Right ventricle myocardium superior (tissue), 1 donor: ENCODE results near the gene HMX1. TPM values are rescaled to one million over a fixed set of nuclear protein-coding genes. Genes with fewer than 3 reads are reported as not detected.
A peak's percentile ranks its signal among the peaks of the same experiment; 100 is the strongest.

Experiments
- ATAC-seq: fragments of 200-7000 bp; cut with Tn5 transposase; one replicate; pipeline ENCODE4 v1.9.1; 2020; ENCODE audit warnings: mild to moderate bottlenecking; ENCODE audit not compliant: poor library complexity
- DNase-seq: peaks from one replicate; pipeline ENCODE4 v3.0.0-alpha.2; 2020
- intact Hi-C: fragments of 100-400 bp; cut with DNase I; formaldehyde crosslinking; loops from one replicate; pipeline ENCODE4 v1.11.2; 2022
- total RNA-seq: library from RNA; stranded (reverse); fragmentation: NEBNext Ultra II Directional; extraction: Animal tissue kit (Norgen Biotek cat#: 25700); gene quantifications from one replicate; pipeline ENCODE4 v1.2.1, GENCODE V29; 2021
- donor health status: DM: no; HTN: yes; CAD: no; lungs with severe emphysema.

Gene HMX1
- total RNA-seq, 1 donor from 2014 or later, result not detected

- DNase-seq (no peak), ATAC-seq (no peak)
- intact Hi-C loops, result no loop called here
Observed at GRCh38 chr4:8838296-8838960, 33.2 kb downstream of the HMX1 start.

GRCh38 chr4:8837181-8837841 lies 34.3 kb downstream of the HMX1 start:
- ATAC-seq, result no peak
- DNase-seq, result peak; percentile 23
- intact Hi-C loops, result no loop called here

GRCh38 chr4:8836664-8837171 lies 34.9 kb downstream of the HMX1 start:
- DNase-seq (peak; percentile 22), ATAC-seq (no peak)
- intact Hi-C loops, result no loop called here

- ATAC-seq (no peak), DNase-seq (peak; percentile 34)
- intact Hi-C loops, result no loop called here
Observed at GRCh38 chr4:8835521-8836365, 35.9 kb downstream of the HMX1 start.

- intact Hi-C loops, result no loop called here
- DNase-seq (peak; percentile 33), ATAC-seq (no peak)
Observed at GRCh38 chr4:8834681-8835220, 36.9 kb downstream of the HMX1 start.

- DNase-seq, result no peak
- no peak for ATAC-seq
- intact Hi-C loops, result no loop called here
Observed at GRCh38 chr4:8832113-8832915, 39.3 kb downstream of the HMX1 start.

- DNase-seq, result peak; percentile 24
- no peak for ATAC-seq
- intact Hi-C loops, result no loop called here
Observed at GRCh38 chr4:8831221-8832112, 40.2 kb downstream of the HMX1 start.

- ATAC-seq (no peak), DNase-seq (no peak)
- intact Hi-C loops, result no loop called here
Observed at GRCh38 chr4:8830611-8831200, 40.9 kb downstream of the HMX1 start.

GRCh38 chr4:8830056-8830455 lies 41.6 kb downstream of the HMX1 start:
- DNase-seq (no peak), ATAC-seq (no peak)
- intact Hi-C loops, result no loop called here

- ATAC-seq (no peak), DNase-seq (no peak)
- intact Hi-C loops, result no loop called here
Observed at GRCh38 chr4:8829584-8829983, 42.1 kb downstream of the HMX1 start.

GRCh38 chr4:8828869-8829268 lies 42.8 kb downstream of the HMX1 start:
- no peak for DNase-seq
- intact Hi-C loops, result no loop called here

GRCh38 chr4:8821151-8821950 lies 50.3 kb downstream of the HMX1 start:
- ATAC-seq (no peak), DNase-seq (peak; percentile 23)
- intact Hi-C loops, result no loop called here

More at GRCh38 chr4:8828869-8829268, 42.8 kb downstream of the HMX1 start:
- no peak for ATAC-seq

- DNase-seq (peak; percentile 24), ATAC-seq (no peak)
- intact Hi-C loops, result no loop called here
Observed at GRCh38 chr4:8820178-8821102, 51.2 kb downstream of the HMX1 start.

GRCh38 chr4:8819473-8820177 lies 52.0 kb downstream of the HMX1 start:
- ATAC-seq, result no peak
- intact Hi-C loops, result no loop called here
- peak; percentile 13 for DNase-seq

- peak; percentile 26 for DNase-seq
Observed at GRCh38 chr4:8819019-8819418, 52.6 kb downstream of the HMX1 start.

More at GRCh38 chr4:8819019-8819418, 52.6 kb downstream of the HMX1 start:
- intact Hi-C loops, result no loop called here
- no peak for ATAC-seq
